NCI-H774 (cell line): ENCODE data around the gene CD180.

Experiments used
- DNase-seq: peaks from one replicate; lab custom pipeline; 2025; lab: John Stamatoyannopoulos, UW

Gene CD180

GRCh38 chr5:67196537-67197059, at the start of gene CD180:
TSS of gene CD180 (minus strand) at chr5:67196799. CDS start at chr5:67196641, 158 bp downstream.
- no peak for DNase-seq

- peak; percentile 51 for DNase-seq
Observed at GRCh38 chr5:67246108-67246507, 49.5 kb upstream of the CD180 start.

GRCh38 chr5:67245259-67245846, 48.8 kb upstream of the CD180 start:
- no peak for DNase-seq

- no peak for DNase-seq
Observed at GRCh38 chr5:67244345-67244793, 47.8 kb upstream of the CD180 start.

GRCh38 chr5:67243944-67244343, 47.3 kb upstream of the CD180 start:
- DNase-seq, result no peak

GRCh38 chr5:67243349-67243748, 46.8 kb upstream of the CD180 start:
- DNase-seq, result no peak

- DNase-seq, result no peak
Observed at GRCh38 chr5:67241326-67241725, 44.7 kb upstream of the CD180 start.

GRCh38 chr5:67240846-67241245, 44.2 kb upstream of the CD180 start:
- no peak for DNase-seq

GRCh38 chr5:67240065-67240464, 43.5 kb upstream of the CD180 start:
- no peak for DNase-seq

- peak; percentile 36 for DNase-seq
Observed at GRCh38 chr5:67238191-67238590, 41.6 kb upstream of the CD180 start.

- DNase-seq, result no peak
Observed at GRCh38 chr5:67235399-67236110, 39.0 kb upstream of the CD180 start.

- DNase-seq, result no peak
Observed at GRCh38 chr5:67234671-67235176, 38.1 kb upstream of the CD180 start.

GRCh38 chr5:67233075-67233474, 36.5 kb upstream of the CD180 start:
- no peak for DNase-seq

- DNase-seq, result no peak
Observed at GRCh38 chr5:67223211-67223610, 26.6 kb upstream of the CD180 start.

GRCh38 chr5:67222243-67223025, 25.8 kb upstream of the CD180 start:
- no peak for DNase-seq

GRCh38 chr5:67221487-67222242, 25.1 kb upstream of the CD180 start:
- DNase-seq, result no peak

GRCh38 chr5:67216564-67216963, 20.0 kb upstream of the CD180 start:
- no peak for DNase-seq

- peak; percentile 32 for DNase-seq
Observed at GRCh38 chr5:67215519-67216471, 19.2 kb upstream of the CD180 start.

GRCh38 chr5:67214707-67215447, 18.3 kb upstream of the CD180 start:
- peak; percentile 9 for DNase-seq

GRCh38 chr5:67214036-67214435, 17.4 kb upstream of the CD180 start:
- no peak for DNase-seq
